SK-N-MC (cell line): ENCODE data around the gene LRP1B.

Source experiments
- EZH2 ChIP-seq: fragments of 200-600 bp; sonication (generic); IDR thresholded peaks from one replicate; pipeline ENCODE4 v1.6.1; 2017; ENCODE audit warnings: antibody characterized with exemption
- POLR2AphosphoS5 ChIP-seq: IDR thresholded peaks from 2 replicates; pipeline ENCODE4 v1.6.1; 2012; ENCODE audit warnings: mild to moderate bottlenecking, low read depth, low read length, borderline replicate concordance

DNA sequence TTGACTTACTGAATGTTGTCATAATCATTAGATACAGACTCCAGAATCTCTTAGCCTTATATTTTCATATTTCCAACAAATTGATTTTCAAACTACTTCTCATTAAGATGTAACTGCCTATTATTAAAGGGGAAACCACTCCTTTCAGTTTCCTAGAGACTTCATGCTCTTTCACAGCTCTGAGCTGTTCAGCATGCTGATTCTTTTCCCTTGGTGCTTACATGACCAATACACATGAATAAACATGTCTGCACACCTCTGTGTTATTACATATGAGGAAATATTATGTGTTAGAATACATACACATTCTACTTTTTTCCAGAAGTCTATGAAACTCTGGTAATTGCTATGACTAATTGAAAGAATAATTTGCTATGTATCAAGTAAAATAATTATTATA is 200.0 kb downstream of the LRP1B start:
- TF ChIP-seq POLR2AphosphoS5 (no peak), EZH2 (no peak)
